Activated CD4-positive, alpha-beta memory T cell treated with anti-CD3 and anti-CD28 coated beads for 36 hours (primary cell): ENCODE results near the gene ATP2C2. TPM values are rescaled to one million over a fixed set of nuclear protein-coding genes. Genes with fewer than 3 reads are reported as not detected.

Experiments used
- CTCF ChIA-PET: fragments of 350-600 bp; sonication (Branson Sonifier 250); formaldehyde crosslinking; loops from one replicate; lab custom pipeline; 2021; ENCODE audit warnings: antibody characterized with exemption, inconsistent platforms; lab: Charles Lee
- POLR2A ChIA-PET: fragments of 350-600 bp; sonication (Branson Sonifier 250); formaldehyde crosslinking; loops from one replicate; lab custom pipeline; 2021; ENCODE audit warnings: antibody characterized with exemption; lab: Charles Lee
- DNase-seq: peaks from one replicate; pipeline ENCODE4 v3.0.0-alpha.2; 2020
- H3K27ac Mint-ChIP-seq: one replicate; pipeline ENCODE4 v1.8.0; 2021; ENCODE audit warnings: mixed read lengths
- H3K27me3 Mint-ChIP-seq: one replicate; pipeline ENCODE4 v1.8.0; 2021; ENCODE audit warnings: mixed read lengths
- H3K36me3 Mint-ChIP-seq: one replicate; pipeline ENCODE4 v1.8.0; 2021; ENCODE audit warnings: mixed read lengths
- H3K4me1 Mint-ChIP-seq: one replicate; pipeline ENCODE4 v1.8.0; 2021; ENCODE audit warnings: low read depth, mixed read lengths
- H3K4me3 Mint-ChIP-seq: one replicate; pipeline ENCODE4 v1.8.0; 2021; ENCODE audit warnings: mild to moderate bottlenecking, mixed read lengths
- H3K9me3 Mint-ChIP-seq: one replicate; pipeline ENCODE4 v1.8.0; 2021; ENCODE audit warnings: mixed read lengths
- intact Hi-C: fragments of 100-400 bp; cut with micrococcal nuclease; formaldehyde crosslinking; loops from one replicate; pipeline ENCODE4 v1.15.1; 2023
- total RNA-seq, 2 experiments: library from RNA; stranded (reverse); gene quantifications; one replicate each; pipeline ENCODE4 v1.2.3, GENCODE V29; 2021

ATP2C2 gene
- total RNA-seq, 2 experiments from 2014 or later, result not detected

DNA sequence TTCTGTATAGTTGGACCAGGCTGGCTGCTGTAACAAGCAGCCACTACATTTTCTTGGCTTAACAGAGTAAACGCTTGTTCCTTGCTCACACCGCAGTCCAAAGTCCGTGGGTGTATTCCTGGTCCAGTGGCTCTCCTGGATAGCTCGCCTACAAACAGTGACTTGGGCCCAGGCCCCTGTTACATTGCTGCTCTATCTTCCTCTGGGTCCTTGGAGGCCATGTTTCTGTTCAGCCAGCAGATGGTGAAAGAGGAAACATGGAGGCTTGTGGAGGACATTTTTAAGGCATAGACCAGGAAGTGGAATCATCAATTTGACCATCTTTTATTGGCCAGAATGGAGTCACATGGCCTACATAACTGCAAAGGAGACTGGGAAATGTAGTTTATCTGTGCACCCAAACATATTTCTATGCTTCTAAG, 55.1 kb downstream of the ATP2C2 start:
- H3K36me3 Mint-ChIP-seq, result no peaks in the 10 kb centered on the region
- DNase-seq, result no peak
- POLR2A ChIA-PET, result no interaction called here
- H3K9me3 Mint-ChIP-seq, result peaks cover 6% of the 10 kb centered on the region
- intact Hi-C loops, result no loop called here
- H3K27me3 Mint-ChIP-seq, result peaks cover 3% of the 10 kb centered on the region
- H3K4me1 Mint-ChIP-seq, result peaks cover 3% of the 10 kb centered on the region
- no peak overlapping the region for H3K27ac Mint-ChIP-seq
- H3K4me3 Mint-ChIP-seq, result no peak overlapping the region
- CTCF ChIA-PET, result no interaction called here

DNA sequence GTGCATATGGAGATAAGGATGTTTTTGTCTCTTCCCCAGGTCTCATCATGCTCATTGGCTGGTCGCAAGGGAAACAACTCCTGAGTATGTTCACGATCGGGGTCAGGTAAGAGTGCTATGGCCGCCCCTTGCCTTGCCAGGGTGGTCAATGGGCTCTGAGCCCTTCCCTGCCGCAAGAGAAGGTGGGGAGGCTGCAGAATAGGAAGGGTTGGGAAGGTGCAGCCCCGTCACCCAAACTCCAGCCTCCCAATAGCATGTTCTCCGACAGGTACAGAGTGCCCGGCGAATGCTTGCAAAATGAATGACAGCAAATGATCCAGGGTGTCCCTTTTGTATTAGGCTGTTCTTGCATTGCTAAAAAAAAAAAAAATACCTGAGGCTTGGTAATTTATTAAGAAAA, 57.4 kb downstream of the ATP2C2 start:
- intact Hi-C loops, result no loop called here
- H3K27ac Mint-ChIP-seq, result no peak overlapping the region
- DNase-seq, result no peak
- no peak overlapping the region for H3K4me3 Mint-ChIP-seq
- H3K9me3 Mint-ChIP-seq, result peaks cover 6% of the 10 kb centered on the region
- H3K36me3 Mint-ChIP-seq, result no peaks in the 10 kb centered on the region
- peaks cover 3% of the 10 kb centered on the region for H3K4me1 Mint-ChIP-seq
- peaks cover 12% of the 10 kb centered on the region for H3K27me3 Mint-ChIP-seq
- ChIA-PET CTCF (no interaction called here), POLR2A (no interaction called here)

DNA sequence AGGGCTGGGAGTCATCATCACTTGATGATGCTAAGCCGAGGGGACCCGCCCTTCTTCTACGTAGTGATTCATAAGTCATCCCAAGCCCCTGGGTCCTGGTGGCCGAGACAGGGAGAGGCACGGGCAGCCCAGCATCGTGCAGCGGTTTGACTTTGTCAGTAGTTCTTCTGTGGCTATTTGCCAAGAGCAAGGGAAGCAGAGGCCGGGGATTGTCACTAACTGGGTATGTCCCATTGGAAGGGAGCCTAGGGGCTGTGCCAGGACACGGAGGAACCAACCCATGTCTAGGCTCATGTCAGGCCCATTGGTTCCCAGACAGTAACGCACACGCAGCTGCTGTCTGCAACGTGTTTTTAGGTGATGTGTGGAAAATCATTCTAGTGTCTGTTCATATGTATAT, 58.5 kb downstream of the ATP2C2 start:
- Mint-ChIP-seq H3K36me3 (no peaks in the 10 kb centered on the region), H3K9me3 (peaks cover 6% of the 10 kb centered on the region), H3K27ac (no peak overlapping the region), H3K4me3 (no peak overlapping the region), H3K4me1 (no peaks in the 10 kb centered on the region), H3K27me3 (peaks cover 18% of the 10 kb centered on the region)
- CTCF ChIA-PET, result no interaction called here
- intact Hi-C loops, result no loop called here
- POLR2A ChIA-PET, result no interaction called here
- DNase-seq, result no peak

- DNase-seq, result no peak
- H3K27me3 Mint-ChIP-seq, result peaks cover 18% of the 10 kb centered on the region
- ChIA-PET POLR2A (no interaction called here), CTCF (no interaction called here)
- H3K27ac Mint-ChIP-seq, result no peak overlapping the region
- H3K9me3 Mint-ChIP-seq, result peaks cover 6% of the 10 kb centered on the region
- no peaks in the 10 kb centered on the region for H3K4me1 Mint-ChIP-seq
- intact Hi-C loops, result no loop called here
- no peak overlapping the region for H3K4me3 Mint-ChIP-seq
- H3K36me3 Mint-ChIP-seq, result no peaks in the 10 kb centered on the region
Measured at GRCh38 chr16:84427553-84427952, 59.2 kb downstream of the ATP2C2 start.

GRCh38 chr16:84430860-84431259, 62.5 kb downstream of the ATP2C2 start:
- no peaks in the 10 kb centered on the region for H3K36me3 Mint-ChIP-seq
- H3K9me3 Mint-ChIP-seq, result no peaks in the 10 kb centered on the region
- no peak for DNase-seq
- CTCF ChIA-PET, result no interaction called here
- POLR2A ChIA-PET, result no interaction called here
- peaks cover 18% of the 10 kb centered on the region for H3K27me3 Mint-ChIP-seq
- no peaks in the 10 kb centered on the region for H3K4me1 Mint-ChIP-seq
- H3K27ac Mint-ChIP-seq, result no peak overlapping the region
- no peak overlapping the region for H3K4me3 Mint-ChIP-seq
- intact Hi-C loops, result no loop called here

DNA sequence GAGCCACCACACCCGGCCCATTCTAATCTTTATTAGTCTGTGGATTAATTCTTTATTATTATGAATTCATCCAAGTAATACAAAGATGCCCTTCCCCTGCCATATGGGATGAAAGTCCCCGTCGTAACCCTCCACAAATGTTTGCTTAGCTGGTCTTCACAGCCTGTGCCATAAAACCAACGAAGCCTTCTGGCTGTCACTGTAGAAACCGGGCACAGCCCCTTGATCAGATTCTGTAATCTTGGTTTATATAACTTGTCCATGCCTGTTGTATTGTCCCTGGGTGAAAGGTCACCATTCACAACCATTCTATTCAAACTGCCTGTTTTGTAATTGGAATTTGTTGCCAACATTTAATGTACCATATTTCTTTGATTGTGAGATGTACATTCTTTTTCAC, 66.5 kb downstream of the ATP2C2 start:
- Mint-ChIP-seq H3K27me3 (peaks cover 11% of the 10 kb centered on the region), H3K9me3 (no peaks in the 10 kb centered on the region), H3K4me3 (no peak overlapping the region), H3K4me1 (no peaks in the 10 kb centered on the region), H3K36me3 (no peaks in the 10 kb centered on the region), H3K27ac (no peak overlapping the region)
- intact Hi-C loops, result no loop called here
- ChIA-PET POLR2A (no interaction called here), CTCF (no interaction called here)
- DNase-seq, result no peak

- Mint-ChIP-seq H3K27ac (no peak overlapping the region), H3K36me3 (no peaks in the 10 kb centered on the region), H3K4me1 (no peaks in the 10 kb centered on the region), H3K9me3 (no peaks in the 10 kb centered on the region), H3K27me3 (peaks cover 4% of the 10 kb centered on the region), H3K4me3 (no peak overlapping the region)
- CTCF ChIA-PET, result no interaction called here
- intact Hi-C loops, result no loop called here
- POLR2A ChIA-PET, result no interaction called here
- DNase-seq, result no peak
Measured at GRCh38 chr16:84436196-84436595, 67.9 kb downstream of the ATP2C2 start.

DNA sequence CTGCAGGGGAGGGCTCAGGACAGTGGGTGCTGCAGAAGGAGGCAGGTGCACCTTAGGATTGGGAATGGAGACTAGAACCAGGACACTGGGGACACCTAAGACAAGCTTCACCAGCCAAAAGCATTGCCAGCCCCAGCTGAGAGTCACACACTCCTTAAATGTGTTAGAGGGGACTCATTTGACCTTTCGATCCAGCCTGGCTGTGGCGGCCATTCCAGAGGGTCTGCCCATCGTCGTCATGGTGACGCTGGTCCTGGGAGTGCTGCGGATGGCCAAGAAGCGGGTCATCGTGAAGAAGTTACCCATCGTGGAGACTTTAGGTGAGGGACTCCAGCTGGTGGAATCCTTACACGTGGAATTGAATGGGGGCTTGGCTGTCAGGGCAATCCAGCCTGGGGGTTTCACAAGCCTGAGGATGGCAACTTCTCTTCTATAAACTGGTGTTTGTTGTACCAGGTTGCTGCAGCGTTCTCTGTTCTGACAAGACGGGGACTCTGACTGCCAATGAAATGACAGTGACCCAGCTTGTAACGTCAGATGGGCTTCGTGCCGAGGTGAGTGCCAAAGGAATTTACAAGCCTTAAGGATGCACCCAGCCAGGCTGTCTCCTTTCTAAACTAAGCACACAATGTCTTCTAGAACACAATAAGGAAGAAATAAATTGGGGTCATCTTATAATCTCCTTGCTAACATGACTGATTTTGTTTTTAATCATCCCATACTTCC, 70.8 kb downstream of the ATP2C2 start:
- Mint-ChIP-seq H3K4me1 (no peaks in the 10 kb centered on the region), H3K9me3 (no peaks in the 10 kb centered on the region), H3K36me3 (no peaks in the 10 kb centered on the region), H3K27ac (no peak overlapping the region), H3K4me3 (no peak overlapping the region), H3K27me3 (peaks cover 10% of the 10 kb centered on the region)
- intact Hi-C loops, result no loop called here
- POLR2A ChIA-PET, result no interaction called here
- CTCF ChIA-PET, result no interaction called here
- DNase-seq, result no peak

DNA sequence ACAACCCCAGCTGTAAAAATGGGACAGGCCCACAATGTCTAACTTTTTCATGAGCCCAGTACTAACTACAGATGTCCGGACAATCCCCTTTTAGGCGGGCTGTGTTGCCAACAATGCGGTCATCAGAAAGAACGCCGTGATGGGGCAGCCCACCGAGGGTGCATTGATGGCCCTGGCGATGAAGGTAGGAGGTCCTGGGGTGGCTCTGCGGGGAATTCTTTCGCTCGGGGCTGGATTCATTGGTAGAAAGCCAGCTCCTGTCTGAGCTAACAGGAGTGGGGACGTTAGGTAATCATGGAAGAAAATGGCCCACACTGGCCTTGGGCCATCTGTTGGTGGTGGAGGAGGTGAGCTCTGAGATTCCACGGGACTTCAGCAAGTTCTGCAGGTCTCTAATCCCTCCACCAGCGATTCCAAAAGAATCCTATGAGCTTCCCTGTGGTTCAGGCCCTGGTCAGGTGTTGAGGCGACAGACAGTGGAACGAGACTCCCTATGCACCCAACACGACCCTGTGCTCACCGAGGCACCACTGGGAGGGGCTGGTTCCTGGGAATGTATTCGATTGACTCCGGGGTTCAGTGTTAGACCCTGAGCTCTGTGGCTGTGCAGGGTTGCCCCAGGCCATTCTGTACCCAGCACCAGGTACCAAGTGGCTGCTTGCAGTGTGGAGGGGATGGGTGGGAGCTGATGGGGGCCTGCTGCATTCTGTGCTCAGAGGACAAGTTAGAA, 74.2 kb downstream of the ATP2C2 start:
- CTCF ChIA-PET, result interaction anchor here (1.5 kb wide), 1 partner anchor 166 kb away, joined by 3 read pairs; no protein-coding TSS in a partner anchor
- H3K4me1 Mint-ChIP-seq, result no peaks in the 10 kb centered on the region
- H3K4me3 Mint-ChIP-seq, result no peak overlapping the region

DNA sequence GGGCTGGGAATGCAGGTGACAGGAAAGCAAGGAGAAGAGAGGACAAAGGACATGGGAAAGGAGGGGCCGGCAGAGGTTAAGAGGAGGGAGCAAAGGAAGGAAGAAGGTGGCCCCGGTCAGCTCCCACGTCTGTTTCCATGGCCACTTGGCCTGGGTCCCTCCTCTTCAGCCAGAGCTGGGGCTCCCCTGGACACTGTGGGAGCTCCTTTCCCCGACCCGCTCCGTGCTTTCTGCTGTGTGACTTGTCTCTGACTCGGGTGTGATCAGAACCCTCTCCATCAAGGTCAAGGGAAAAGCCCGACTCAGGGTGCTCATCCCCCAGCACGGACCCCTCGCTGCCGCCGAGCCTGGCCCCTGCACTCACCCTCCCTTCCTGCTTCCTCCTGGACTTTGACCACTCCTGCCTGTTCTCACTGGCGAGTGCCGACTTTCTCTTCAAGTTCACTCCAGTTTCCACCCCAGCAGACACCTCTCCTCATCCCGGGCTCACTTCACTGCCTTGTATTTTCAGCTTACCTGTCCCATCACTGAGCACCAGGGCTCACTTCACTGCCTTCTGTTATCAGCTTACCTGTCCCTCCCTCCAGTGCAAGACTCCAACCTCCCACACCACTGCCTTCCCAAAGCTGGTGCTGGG, 74.9 kb downstream of the ATP2C2 start:
- ChIA-PET CTCF (interaction anchor here (1.5 kb wide), 1 partner anchor 167 kb away, joined by 3 read pairs; no protein-coding TSS in a partner anchor), POLR2A (no interaction called here)
- intact Hi-C loops, result no loop called here
- Mint-ChIP-seq H3K4me3 (no peak overlapping the region), H3K27me3 (peaks cover 15% of the 10 kb centered on the region), H3K9me3 (no peaks in the 10 kb centered on the region), H3K27ac (no peak overlapping the region), H3K36me3 (no peaks in the 10 kb centered on the region), H3K4me1 (no peaks in the 10 kb centered on the region)
- DNase-seq, result no peak

More for the DNA sequence above, 74.2 kb downstream of the ATP2C2 start:
- H3K9me3 Mint-ChIP-seq, result no peaks in the 10 kb centered on the region
- no peak for DNase-seq
- intact Hi-C loops, result no loop called here
- peaks cover 15% of the 10 kb centered on the region for H3K27me3 Mint-ChIP-seq
- no peak overlapping the region for H3K27ac Mint-ChIP-seq
- POLR2A ChIA-PET, result no interaction called here
- H3K36me3 Mint-ChIP-seq, result no peaks in the 10 kb centered on the region

GRCh38 chr16:84444476-84444875, 76.1 kb downstream of the ATP2C2 start:
- intact Hi-C loops, result no loop called here
- H3K36me3 Mint-ChIP-seq, result no peaks in the 10 kb centered on the region
- POLR2A ChIA-PET, result no interaction called here
- H3K9me3 Mint-ChIP-seq, result no peaks in the 10 kb centered on the region
- no peak overlapping the region for H3K4me3 Mint-ChIP-seq
- H3K4me1 Mint-ChIP-seq, result no peaks in the 10 kb centered on the region
- CTCF ChIA-PET, result interaction anchor here (1.5 kb wide), 1 partner anchor 168 kb away, joined by 3 read pairs; no protein-coding TSS in a partner anchor
- no peak overlapping the region for H3K27ac Mint-ChIP-seq
- DNase-seq, result no peak
- H3K27me3 Mint-ChIP-seq, result peaks cover 15% of the 10 kb centered on the region

DNA sequence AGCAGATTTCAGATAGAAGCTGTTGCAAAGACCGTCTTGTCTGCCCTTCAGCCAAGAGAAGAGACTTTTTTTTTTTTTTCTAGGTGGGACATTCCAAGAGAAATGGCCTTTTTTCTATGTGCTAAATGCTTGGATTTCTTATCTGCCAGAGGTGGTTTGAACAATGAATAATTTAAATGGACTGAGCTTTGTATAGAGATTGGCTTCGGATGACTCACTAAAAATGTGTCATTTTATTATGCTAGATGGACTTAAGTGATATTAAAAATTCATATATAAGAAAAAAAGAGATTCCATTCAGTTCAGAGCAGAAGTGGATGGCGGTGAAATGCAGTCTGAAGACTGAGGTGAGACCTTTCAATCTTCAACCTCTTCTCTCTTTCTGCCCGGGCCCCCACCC, 77.7 kb downstream of the ATP2C2 start:
- intact Hi-C loops, result no loop called here
- no peaks in the 10 kb centered on the region for H3K36me3 Mint-ChIP-seq
- no peak for DNase-seq
- H3K4me3 Mint-ChIP-seq, result no peak overlapping the region
- H3K9me3 Mint-ChIP-seq, result no peaks in the 10 kb centered on the region
- POLR2A ChIA-PET, result no interaction called here
- no peaks in the 10 kb centered on the region for H3K4me1 Mint-ChIP-seq
- CTCF ChIA-PET, result no interaction called here
- H3K27me3 Mint-ChIP-seq, result peaks cover 18% of the 10 kb centered on the region
- no peak overlapping the region for H3K27ac Mint-ChIP-seq
